HL-60 (cell line): ENCODE results near the gene CCDC102A.

Experiments used
- CTCF ChIP-seq: IDR thresholded peaks from one replicate; pipeline ENCODE4 v1.5.1; 2011; ENCODE audit warnings: low read length, control low read depth, inconsistent platforms; ENCODE audit not compliant: insufficient read depth
- POLR2AphosphoS5 ChIP-seq: IDR thresholded peaks from 2 replicates; pipeline ENCODE4 v1.6.1; 2012; ENCODE audit warnings: low read depth

- TF ChIP-seq CTCF (no peak), POLR2AphosphoS5 (no peak)
Measured at GRCh38 chr16:57570301-57571070, 34.1 kb upstream of the CCDC102A start.
